HEK293 (cell line): ENCODE data around the gene SPP2.

Experiments
- CTCF ChIA-PET: fragments of 350-600 bp; formaldehyde crosslinking; extraction: SDS; loops from one replicate; lab custom pipeline; 2021; ENCODE audit warnings: antibody characterized with exemption; lab: Yijun Ruan, JAX
- POLR2A ChIA-PET: fragments of 300-600 bp; formaldehyde crosslinking; extraction: SDS; loops from one replicate; lab custom pipeline; 2020; ENCODE audit warnings: antibody characterized with exemption, inconsistent platforms; lab: Yijun Ruan, JAX
- H3K27ac ChIP-seq: fragments of 200-500 bp; sonication (Bioruptor generic); 2 replicates; pipeline ENCODE4 v1.5.1; 2014; ENCODE audit warnings: low read depth, low read length, control low read depth, inconsistent platforms; ENCODE audit errors: extremely low read depth
- H3K36me3 ChIP-seq, 2 experiments: fragments of 200-500 bp in 1 of 2; sonication (Bioruptor generic) in 1 of 2; 1 replicate in 1 of 2; 2 replicates in 1 of 2; pipeline ENCODE4 v1.5.1; 2014 to 2017; ENCODE audit warnings: inconsistent platforms in 2 of 2, low read length in 2 of 2; ENCODE audit not compliant: control insufficient read depth in 2 of 2, insufficient read depth in 1 of 2
- H3K4me1 ChIP-seq: fragments of 200-500 bp; sonication (Bioruptor generic); 2 replicates; pipeline ENCODE4 v1.5.1; 2014; ENCODE audit warnings: mild to moderate bottlenecking, low read length, inconsistent platforms; ENCODE audit not compliant: control insufficient read depth, insufficient read depth
- H3K4me3 ChIP-seq: 2 replicates; pipeline ENCODE4 v1.5.1; 2011; ENCODE audit warnings: low read depth, mild to moderate bottlenecking, control low read depth, low read length, moderate library complexity
- H3K9me3 ChIP-seq: fragments of 200-500 bp; sonication (Bioruptor generic); 2 replicates; pipeline ENCODE4 v1.5.1; 2014; ENCODE audit warnings: low read depth, low read length, inconsistent platforms; ENCODE audit not compliant: control insufficient read depth, insufficient read depth
- BCL6B ChIP-seq: fragments of 450-650 bp; formaldehyde crosslinking; IDR thresholded peaks from 2 replicates; pipeline ENCODE4 v1.5.1; 2017; ENCODE audit warnings: missing biosample characterization, missing genetic modification characterization
- GLIS1 ChIP-seq: fragments of 450-650 bp; formaldehyde crosslinking; IDR thresholded peaks from 2 replicates; pipeline ENCODE4 v1.5.1; 2016; ENCODE audit warnings: missing biosample characterization, missing genetic modification characterization
- KLF10 ChIP-seq: fragments of 450-650 bp; IDR thresholded peaks from 2 replicates; pipeline ENCODE4 v1.5.1; 2018; ENCODE audit warnings: missing biosample characterization, mild to moderate bottlenecking, missing genetic modification characterization
- PRDM1 ChIP-seq: fragments of 450-650 bp; formaldehyde crosslinking; IDR thresholded peaks from 2 replicates; pipeline ENCODE4; 2016; ENCODE audit warnings: missing biosample characterization, missing genetic modification characterization
- PRDM2 ChIP-seq: fragments of 450-650 bp; formaldehyde crosslinking; IDR thresholded peaks from 2 replicates; pipeline ENCODE4 v1.5.1; 2016; ENCODE audit warnings: missing biosample characterization, missing genetic modification characterization, borderline replicate concordance
- SCRT2 ChIP-seq: fragments of 450-650 bp; formaldehyde crosslinking; IDR thresholded peaks from 2 replicates; pipeline ENCODE4 v1.5.1; 2016; ENCODE audit warnings: missing biosample characterization, missing genetic modification characterization
- ZBTB1 ChIP-seq: fragments of 450-650 bp; formaldehyde crosslinking; IDR thresholded peaks from 2 replicates; pipeline ENCODE4 v1.5.1; 2016; ENCODE audit warnings: missing biosample characterization, missing genetic modification characterization
- ZBTB10 ChIP-seq: fragments of 450-650 bp; formaldehyde crosslinking; IDR thresholded peaks from 2 replicates; pipeline ENCODE4 v1.5.1; 2016; ENCODE audit warnings: missing biosample characterization, missing genetic modification characterization
- ZBTB20 ChIP-seq: fragments of 450-650 bp; formaldehyde crosslinking; IDR thresholded peaks from 2 replicates; pipeline ENCODE4 v1.5.1; 2016; ENCODE audit warnings: missing biosample characterization, missing genetic modification characterization
- ZBTB26 ChIP-seq: fragments of 450-650 bp; formaldehyde crosslinking; optimal IDR thresholded peaks from 2 replicates; pipeline ENCODE3; 2016; ENCODE audit warnings: missing biosample characterization, mild to moderate bottlenecking, missing genetic modification characterization
- ZFP41 ChIP-seq: fragments of 450-650 bp; formaldehyde crosslinking; IDR thresholded peaks from 2 replicates; pipeline ENCODE4 v1.5.1; 2016; ENCODE audit warnings: missing biosample characterization, missing genetic modification characterization, borderline replicate concordance
- ZNF112 ChIP-seq: fragments of 450-650 bp; formaldehyde crosslinking; IDR thresholded peaks from 2 replicates; pipeline ENCODE4 v1.5.0; 2017; ENCODE audit warnings: missing biosample characterization, missing genetic modification characterization
- ZNF24 ChIP-seq: fragments of 450-650 bp; formaldehyde crosslinking; IDR thresholded peaks from 2 replicates; pipeline ENCODE4 v1.5.1; 2016; ENCODE audit warnings: missing biosample characterization, missing genetic modification characterization
- ZNF311 ChIP-seq: fragments of 450-650 bp; formaldehyde crosslinking; IDR thresholded peaks from 2 replicates; pipeline ENCODE4 v1.5.1; 2017; ENCODE audit warnings: missing biosample characterization, missing genetic modification characterization, borderline replicate concordance
- ZNF350 ChIP-seq: fragments of 450-650 bp; formaldehyde crosslinking; IDR thresholded peaks from 2 replicates; pipeline ENCODE4 v1.5.0; 2017; ENCODE audit warnings: missing biosample characterization, mild to moderate bottlenecking, missing genetic modification characterization
- ZNF362 ChIP-seq: fragments of 450-650 bp; formaldehyde crosslinking; IDR thresholded peaks from 2 replicates; pipeline ENCODE4 v1.5.1; 2016; ENCODE audit warnings: missing biosample characterization, missing genetic modification characterization
- ZNF423 ChIP-seq: fragments of 450-650 bp; formaldehyde crosslinking; IDR thresholded peaks from 2 replicates; pipeline ENCODE4 v1.5.1; 2016; ENCODE audit warnings: missing biosample characterization, missing genetic modification characterization
- ZNF670 ChIP-seq: fragments of 450-650 bp; formaldehyde crosslinking; IDR thresholded peaks from 2 replicates; pipeline ENCODE4 v1.5.1; 2016; ENCODE audit warnings: missing biosample characterization, missing genetic modification characterization, low read depth
- TF ChIP-seq, protein P1 (sequence below): fragments of 450-650 bp; formaldehyde crosslinking; IDR thresholded peaks from 2 replicates; pipeline ENCODE4 v1.5.1; 2016; ENCODE audit warnings: missing biosample characterization, missing genetic modification characterization

Gene SPP2

GRCh38 chr2:234091883-234092282 lies 41.4 kb downstream of the SPP2 start:
- ChIA-PET POLR2A (no interaction called here), CTCF (no interaction called here)
- Histone ChIP-seq H3K4me1 (no peaks in the 10 kb centered on the region), H3K36me3 (no peaks in the 10 kb centered on the region), H3K27ac (no peak overlapping the region), H3K9me3 (no peaks in the 10 kb centered on the region)
- TF ChIP-seq ZNF670 (tag by site-specific recombination) (no peak), ZBTB20 (no peak), ZNF350 (tag by site-specific recombination) (no peak), ZNF362 (tag by site-specific recombination) (no peak), ZNF24 (no peak), ZBTB1 (tag by site-specific recombination) (no peak), PRDM1 (tag by site-specific recombination) (no peak), ZNF112 (no peak), SCRT2 (tag by site-specific recombination) (no peak), ZNF311 (tag by site-specific recombination) (no peak), ZFP41 (tag by site-specific recombination) (no peak), GLIS1 (no peak), PRDM2 (tag by site-specific recombination) (no peak), ZNF423 (no peak), BCL6B (tag by site-specific recombination) (no peak)
- TF ChIP-seq, protein P1, sequence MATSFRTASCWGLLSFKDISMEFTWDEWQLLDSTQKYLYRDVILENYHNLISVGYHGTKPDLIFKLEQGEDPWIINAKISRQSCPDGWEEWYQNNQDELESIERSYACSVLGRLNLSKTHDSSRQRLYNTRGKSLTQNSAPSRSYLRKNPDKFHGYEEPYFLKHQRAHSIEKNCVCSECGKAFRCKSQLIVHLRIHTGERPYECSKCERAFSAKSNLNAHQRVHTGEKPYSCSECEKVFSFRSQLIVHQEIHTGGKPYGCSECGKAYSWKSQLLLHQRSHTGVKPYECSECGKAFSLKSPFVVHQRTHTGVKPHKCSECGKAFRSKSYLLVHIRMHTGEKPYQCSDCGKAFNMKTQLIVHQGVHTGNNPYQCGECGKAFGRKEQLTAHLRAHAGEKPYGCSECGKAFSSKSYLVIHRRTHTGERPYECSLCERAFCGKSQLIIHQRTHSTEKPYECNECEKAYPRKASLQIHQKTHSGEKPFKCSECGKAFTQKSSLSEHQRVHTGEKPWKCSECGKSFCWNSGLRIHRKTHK (tag by site-specific recombination) = no peak
- TF ChIP-seq, all 188 proteins: peak for 0
- H3K4me3 ChIP-seq = no peak overlapping the region

DNA sequence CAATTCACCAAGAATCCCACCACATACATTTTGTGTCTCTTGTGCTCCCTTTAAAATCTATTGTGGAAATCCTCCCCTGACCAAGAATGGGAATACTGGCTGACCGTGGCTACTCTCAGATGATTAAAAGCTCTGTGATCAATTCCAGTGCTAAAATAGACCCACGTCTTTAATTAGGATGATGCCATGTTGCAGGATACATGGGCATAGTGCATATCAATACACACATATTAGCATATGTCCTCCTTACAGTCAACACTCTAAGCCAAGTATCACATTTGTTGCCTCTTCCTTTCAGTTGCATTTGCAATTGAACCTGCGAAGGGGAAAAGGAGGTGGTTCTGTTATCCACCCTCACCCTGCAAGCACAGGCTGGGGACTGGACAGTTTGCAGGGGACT lies 41.8 kb downstream of the SPP2 start:
- no peak for TF ChIP-seq KLF10 (tag by site-specific recombination)
- no peak for TF ChIP-seq ZBTB26 (tag by site-specific recombination)
- TF ChIP-seq ZBTB10 = no peak
- TF ChIP-seq, all 188 proteins: peak for 0
- CTCF ChIA-PET = no interaction called here

More for the DNA sequence above, 41.8 kb downstream of the SPP2 start:
- POLR2A ChIA-PET = no interaction called here
- Histone ChIP-seq H3K9me3 (no peaks in the 10 kb centered on the region), H3K4me3 (no peak overlapping the region), H3K36me3 (no peaks in the 10 kb centered on the region), H3K4me1 (no peaks in the 10 kb centered on the region), H3K27ac (no peak overlapping the region)
